Stimulated activated CD4-positive, alpha-beta T cell treated with anti-CD3 and anti-CD28 coated beads, Interleukin-12 subunit alpha, Interleukin-12 subunit beta, amount 100 ng/mL, for 48 hours (primary cell): Measurements from ENCODE around the gene ELAPOR2.
"Not testable (repeated sequence)": the region's sequence is repeated elsewhere in the genome, so short reads cannot be mapped to it uniquely, and the experiment has no call there.

Source experiments
- DNase-seq, 3 donors: peaks; one replicate each; pipeline ENCODE4 v3.0.0-alpha.2; 2020; ENCODE audit warnings: low read depth in 2 of 3, low spot score in 1 of 3

Gene ELAPOR2

DNA sequence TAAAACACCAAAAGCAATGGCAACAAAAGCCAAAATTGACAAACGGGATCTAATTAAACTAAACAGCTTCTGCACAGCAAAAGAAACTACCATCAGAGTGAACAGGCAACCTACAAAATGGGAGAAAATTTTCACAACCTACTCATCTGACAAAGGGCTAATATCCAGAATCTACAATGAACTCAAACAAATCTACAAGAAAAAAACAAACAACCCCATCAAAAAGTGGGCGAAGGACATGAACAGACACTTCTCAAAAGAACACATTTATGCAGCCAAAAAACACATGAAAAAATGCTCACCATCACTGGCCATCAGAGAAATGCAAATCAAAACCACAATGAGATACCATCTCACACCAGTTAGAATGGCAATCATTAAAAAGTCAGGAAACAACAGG, 14.7 kb downstream of the ELAPOR2 start:
- not testable (repeated sequence) for DNase-seq

DNA sequence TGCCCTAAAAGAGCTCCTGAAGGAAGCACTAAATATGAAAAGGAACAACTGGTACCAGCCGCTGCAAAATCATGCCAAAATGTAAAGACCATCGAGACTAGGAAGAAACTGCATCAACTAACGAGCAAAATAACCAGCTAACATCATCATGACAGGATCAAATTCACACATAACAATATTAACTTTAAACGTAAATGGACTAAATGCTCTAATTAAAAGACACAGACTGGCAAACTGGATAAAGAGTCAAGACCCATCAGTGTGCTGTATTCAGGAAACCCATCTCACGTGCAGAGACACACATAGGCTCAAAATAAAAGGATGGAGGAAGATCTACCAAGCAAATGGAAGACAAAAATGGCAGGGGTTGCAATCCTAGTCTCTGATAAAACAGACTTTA, 17.9 kb downstream of the ELAPOR2 start:
- not testable (repeated sequence) for DNase-seq

DNA sequence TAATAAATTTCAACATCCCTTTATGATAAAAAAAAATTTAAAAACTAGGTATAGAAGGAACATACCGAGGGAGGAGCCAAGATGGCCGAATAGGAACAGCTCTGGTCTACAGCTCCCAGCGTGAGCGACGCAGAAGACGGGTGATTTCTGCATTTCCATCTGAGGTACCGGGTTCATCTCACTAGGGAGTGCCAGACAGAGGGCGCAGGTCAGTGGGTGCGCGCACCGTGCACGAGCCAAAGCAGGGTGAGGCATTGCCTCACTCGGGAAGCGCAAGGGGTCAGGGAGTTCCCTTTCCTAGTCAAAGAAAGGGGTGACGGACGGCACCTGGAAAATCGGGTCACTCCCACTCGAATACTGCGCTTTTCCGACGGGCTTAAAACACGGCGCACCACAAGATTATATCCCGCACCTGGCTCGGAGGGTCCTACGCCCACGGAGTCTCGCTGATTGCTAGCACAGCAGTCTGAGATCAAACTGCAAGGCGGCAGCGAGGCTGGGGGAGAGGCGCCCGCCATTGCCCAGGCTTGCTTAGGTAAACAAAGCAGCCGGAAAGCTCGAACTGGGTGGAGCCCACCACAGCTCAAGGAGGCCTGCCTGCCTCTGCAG, 19.7 kb downstream of the ELAPOR2 start:
- not testable (repeated sequence) for DNase-seq

DNA sequence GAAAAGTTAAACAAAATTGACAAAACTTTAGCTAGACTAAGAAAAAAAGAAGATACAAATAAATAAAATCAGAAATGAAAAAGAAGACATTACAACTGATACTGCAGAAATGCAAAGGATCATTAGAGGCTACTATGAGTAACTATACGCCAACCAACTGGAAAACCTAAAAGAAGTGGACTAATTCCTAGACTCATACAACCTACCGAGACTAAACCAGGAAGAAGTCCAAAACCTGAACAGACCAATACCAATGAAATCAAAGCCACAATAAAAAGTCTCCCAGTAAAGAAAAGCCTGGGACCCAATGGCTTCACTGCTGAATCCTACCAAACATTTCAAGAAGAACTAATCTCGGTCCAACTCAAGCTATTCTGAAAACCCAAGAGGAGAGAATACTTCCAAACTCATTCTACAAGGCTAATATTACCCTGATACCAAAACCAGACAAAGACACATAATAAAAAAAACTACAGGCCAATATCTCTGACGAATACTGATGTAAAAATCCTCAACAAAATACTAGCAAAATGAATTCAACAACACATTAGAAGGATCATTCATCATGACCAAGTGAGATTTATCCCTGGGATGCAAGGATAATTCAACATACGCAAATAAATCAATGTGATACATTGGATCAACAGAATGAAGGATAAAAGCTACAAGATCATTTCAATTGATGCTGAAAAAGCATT, 20.3 kb downstream of the ELAPOR2 start:
- no peak for DNase-seq

DNA sequence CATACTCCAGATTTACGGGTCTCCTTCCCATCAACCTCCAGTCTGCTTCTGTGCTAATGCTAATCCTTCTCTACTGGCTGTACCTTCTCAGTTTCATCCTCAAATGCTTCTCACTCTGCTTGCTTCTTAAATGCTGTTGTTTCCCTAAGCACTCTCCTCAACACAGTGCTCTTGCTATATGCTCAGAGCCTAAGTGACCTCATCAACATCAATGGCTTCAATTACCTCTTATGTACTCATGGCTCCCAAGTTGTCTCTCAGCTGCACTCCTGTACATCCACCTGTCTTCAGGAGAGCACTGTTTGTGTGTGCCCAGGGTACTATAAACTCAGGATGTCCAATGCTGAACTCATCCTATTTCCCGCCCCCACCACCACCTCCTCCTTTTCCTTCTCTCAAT, 22.5 kb downstream of the ELAPOR2 start:
- no peak for DNase-seq

DNA sequence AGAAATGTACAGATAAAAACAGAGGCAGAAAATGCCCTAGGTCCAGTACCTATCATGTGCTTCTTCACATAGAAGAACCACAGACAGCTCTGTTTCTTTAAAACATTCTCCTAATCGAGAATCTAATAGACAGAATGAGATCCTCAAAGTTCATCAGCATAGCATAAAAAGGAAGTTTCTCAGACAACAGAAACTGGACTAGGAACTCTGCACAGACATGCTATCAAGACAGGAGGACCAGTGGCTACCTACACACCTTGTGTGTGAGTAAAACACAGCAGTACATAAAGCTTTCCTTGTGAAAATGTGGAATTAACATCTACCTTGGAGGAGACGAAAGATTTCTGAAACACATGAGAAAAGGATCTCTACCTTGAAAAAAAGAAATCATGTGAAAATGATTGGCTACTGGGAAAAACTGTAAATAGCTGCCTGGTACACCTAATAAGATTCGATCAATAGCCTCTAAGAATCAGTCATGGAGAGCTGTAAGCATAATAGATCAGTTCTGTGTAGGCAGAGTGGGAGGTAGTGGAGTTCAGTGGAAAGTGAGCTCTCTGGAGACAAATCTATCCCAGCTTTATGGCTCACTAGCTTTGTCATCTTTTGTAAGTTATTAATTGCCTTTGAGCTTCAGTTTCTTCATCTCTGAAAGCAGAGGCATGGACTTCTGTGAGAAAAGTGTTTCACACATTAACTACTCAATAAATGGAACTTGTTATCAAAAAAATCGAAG, 26.7 kb downstream of the ELAPOR2 start:
- DNase-seq, result no peak

DNA sequence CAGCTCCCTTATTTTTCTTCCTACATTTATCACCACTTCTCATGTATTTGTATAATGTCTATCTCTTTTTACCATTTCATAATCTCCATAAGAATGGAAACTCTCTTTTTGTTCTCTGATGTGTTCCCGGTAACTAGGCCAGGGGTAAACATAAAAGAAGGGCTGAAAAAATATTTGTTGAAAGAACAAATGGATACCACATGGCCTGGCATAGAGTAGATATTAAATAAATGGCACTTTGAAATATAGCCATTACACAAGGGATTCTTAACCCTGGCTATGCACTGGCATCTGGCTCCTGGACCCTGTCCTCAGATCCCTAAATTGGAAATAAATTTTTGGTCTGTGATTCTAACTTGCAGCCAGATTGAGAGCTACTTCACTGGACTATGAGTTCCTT, 30.4 kb downstream of the ELAPOR2 start:
- DNase-seq, result no peak

DNA sequence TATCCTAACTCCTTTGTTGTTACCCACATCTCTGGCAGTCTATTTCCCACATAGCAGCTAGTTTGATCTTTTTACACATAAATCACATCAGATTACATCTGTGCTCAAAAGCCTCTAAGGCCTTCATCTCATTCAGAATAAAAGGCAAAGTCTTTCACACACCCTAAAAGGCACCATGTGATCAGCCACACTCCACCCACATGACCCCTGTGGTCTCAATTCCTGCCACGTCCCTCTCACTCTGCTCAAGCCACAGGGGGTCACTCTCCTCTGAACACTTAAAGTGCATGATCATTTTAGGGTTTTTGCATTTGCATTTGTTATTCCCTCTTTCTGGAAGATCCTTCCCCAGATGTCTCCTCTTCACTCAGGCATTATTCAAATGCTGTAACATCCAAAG, 30.8 kb downstream of the ELAPOR2 start:
- no peak for DNase-seq

DNA sequence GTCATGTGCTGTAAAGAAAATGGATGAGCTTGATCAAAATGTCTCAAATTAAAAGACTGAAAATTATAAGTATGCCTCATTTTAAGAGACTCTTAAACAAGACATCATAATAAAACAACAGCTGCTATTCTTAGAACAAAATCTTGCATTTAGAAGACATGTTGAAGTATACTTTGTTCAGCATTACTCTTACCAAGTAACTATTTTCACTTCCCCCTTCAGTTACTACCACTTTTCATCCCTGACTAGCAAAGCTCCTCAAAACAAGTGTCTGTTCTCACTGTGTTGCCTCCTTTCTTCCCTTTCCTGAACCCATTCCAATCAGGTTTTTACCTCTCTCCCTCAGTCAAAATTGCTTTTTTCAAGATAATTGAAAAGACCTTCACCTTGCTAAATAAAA, 31.6 kb downstream of the ELAPOR2 start:
- no peak for DNase-seq

DNA sequence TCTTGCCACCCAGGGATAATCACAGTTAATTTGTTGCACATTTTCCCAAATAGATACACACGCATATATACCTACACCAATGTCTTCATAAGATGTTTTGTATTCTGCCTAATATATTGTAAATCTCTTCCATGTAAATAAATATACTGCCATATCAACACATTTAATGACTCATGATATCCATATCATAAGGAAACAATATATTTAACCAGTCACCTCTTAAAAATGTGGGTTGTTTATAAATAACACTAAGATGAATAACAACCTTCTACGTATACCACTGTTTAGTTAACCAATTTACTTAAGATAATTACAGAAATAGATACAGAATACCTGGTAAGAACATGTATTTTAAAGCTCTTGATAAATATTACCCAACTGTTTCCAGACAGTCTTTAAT, 38.2 kb downstream of the ELAPOR2 start:
- DNase-seq, result no peak

DNA sequence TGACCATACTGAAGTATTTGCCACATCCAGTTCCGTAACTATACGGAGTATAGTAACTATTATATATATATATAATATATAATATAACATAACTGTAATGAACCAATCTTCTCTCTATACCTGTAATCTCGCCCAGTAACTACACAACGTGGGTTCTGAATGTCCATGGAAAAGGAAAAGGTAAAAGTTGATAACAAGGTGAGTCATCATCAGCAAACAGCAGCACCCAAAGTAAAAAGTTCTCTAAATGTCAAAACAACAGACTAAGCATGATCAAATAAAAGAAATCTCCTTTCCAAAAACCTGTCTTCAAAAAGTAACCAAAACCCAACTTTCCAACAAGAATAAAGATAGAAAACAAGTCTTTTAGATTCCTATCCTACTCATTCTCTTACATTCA, 42.8 kb downstream of the ELAPOR2 start:
- DNase-seq, result no peak

DNA sequence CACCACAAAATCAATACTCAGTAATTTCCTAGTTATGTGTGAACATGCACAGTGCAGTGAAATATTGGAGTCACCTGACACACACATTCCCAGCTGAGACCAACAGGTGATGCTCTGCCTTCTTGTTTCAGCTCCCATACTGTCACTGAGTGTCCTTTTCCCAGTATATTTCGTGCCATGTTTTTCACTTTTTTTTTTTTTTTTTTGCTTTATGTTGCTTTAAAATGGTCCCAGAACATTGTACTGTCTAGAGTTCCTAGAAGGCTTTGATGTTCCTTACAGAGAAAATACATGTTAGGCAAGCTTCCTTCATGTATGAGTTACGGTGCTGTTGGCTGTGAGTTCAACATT, 45.6 kb downstream of the ELAPOR2 start:
- DNase-seq, result no peak

DNA sequence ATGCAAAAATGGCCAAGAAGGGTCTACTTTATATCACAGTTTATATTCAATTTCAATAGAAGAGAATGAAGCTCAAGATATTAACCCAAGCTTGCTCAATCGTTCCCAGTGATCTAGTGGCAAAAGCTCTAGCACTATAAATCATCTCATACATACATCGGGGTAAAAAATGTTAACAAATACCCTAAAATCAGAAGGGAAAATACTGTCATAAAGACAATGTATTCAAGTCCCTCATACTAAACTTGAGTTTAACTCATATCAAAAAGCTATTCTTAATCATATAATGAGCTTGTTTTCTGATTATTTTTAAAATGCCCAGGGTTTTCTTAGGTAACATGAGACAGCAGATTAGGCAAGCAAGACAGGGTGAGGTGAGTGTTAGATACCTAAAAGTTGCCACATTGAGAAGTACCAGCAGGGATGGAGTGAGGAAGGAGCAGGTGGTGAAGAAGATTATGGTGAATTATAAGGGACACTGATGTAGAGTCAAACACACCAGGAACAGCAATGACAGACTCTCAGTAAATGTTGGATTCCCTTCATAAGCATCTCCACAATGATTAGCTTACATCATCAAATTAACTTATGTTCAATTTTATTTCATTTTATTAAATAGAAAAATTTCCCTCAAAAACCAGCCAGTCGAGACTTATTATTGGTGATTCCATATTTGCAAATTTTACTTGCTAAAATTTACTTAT, 46.2 kb downstream of the ELAPOR2 start:
- DNase-seq, result no peak
